Nephron progenitor cell (in vitro differentiated cells): Measurements from ENCODE around the gene NASP.
A peak's percentile ranks its signal among the peaks of the same experiment; 100 is the strongest.

Experiments used
- DNase-seq: peaks from one replicate; pipeline ENCODE4 v3.0.0; 2021
- H3K27ac Mint-ChIP-seq: 2 replicates; pipeline ENCODE4 v1.8.0; 2021; ENCODE audit warnings: mild to moderate bottlenecking, moderate library complexity, mixed read lengths
- H3K27me3 Mint-ChIP-seq: 2 replicates; pipeline ENCODE4 v1.8.0; 2021; ENCODE audit warnings: mild to moderate bottlenecking, low read depth, mixed read lengths; ENCODE audit not compliant: poor library complexity
- H3K36me3 Mint-ChIP-seq: 2 replicates; pipeline ENCODE4 v1.8.0; 2021; ENCODE audit warnings: low read depth, mixed read lengths
- H3K4me1 Mint-ChIP-seq: 2 replicates; pipeline ENCODE4 v1.8.0; 2021; ENCODE audit warnings: mixed read lengths
- H3K4me3 Mint-ChIP-seq: 2 replicates; pipeline ENCODE4 v1.8.0; 2021; ENCODE audit warnings: mild to moderate bottlenecking, moderate library complexity, mixed read lengths
- H3K9me3 Mint-ChIP-seq: 2 replicates; pipeline ENCODE4 v1.8.0; 2021; ENCODE audit warnings: mild to moderate bottlenecking, moderate library complexity, mixed read lengths
- CTCF ChIP-seq: fragments of 200-600 bp; sonication (generic); IDR thresholded peaks from 2 replicates; pipeline ENCODE4 v1.5.0; 2021; ENCODE audit warnings: antibody characterized with exemption

Gene NASP

GRCh38 chr1:45567911-45568310 is 15.9 kb upstream of the NASP start:
- H3K4me1 Mint-ChIP-seq: peaks cover 2% of the 10 kb centered on the region
- peaks cover 50% of the 10 kb centered on the region for H3K36me3 Mint-ChIP-seq
- TF ChIP-seq CTCF: no peak
- no peak overlapping the region for H3K4me3 Mint-ChIP-seq
- H3K9me3 Mint-ChIP-seq: no peaks in the 10 kb centered on the region
- DNase-seq: no peak
- H3K27ac Mint-ChIP-seq: peak overlapping the region; percentile 66
- H3K27me3 Mint-ChIP-seq: no peaks in the 10 kb centered on the region

GRCh38 chr1:45568421-45568820 is 15.4 kb upstream of the NASP start:
- H3K27me3 Mint-ChIP-seq: no peaks in the 10 kb centered on the region
- TF ChIP-seq CTCF: no peak
- H3K9me3 Mint-ChIP-seq: no peaks in the 10 kb centered on the region
- H3K27ac Mint-ChIP-seq: peak overlapping the region; percentile 66
- peaks cover 45% of the 10 kb centered on the region for H3K36me3 Mint-ChIP-seq
- peaks cover 7% of the 10 kb centered on the region for H3K4me1 Mint-ChIP-seq
- no peak for DNase-seq
- H3K4me3 Mint-ChIP-seq: no peak overlapping the region

- no peak for TF ChIP-seq CTCF
- Mint-ChIP-seq H3K4me1 (peaks cover 14% of the 10 kb centered on the region), H3K27ac (peak overlapping the region; percentile 62), H3K27me3 (no peaks in the 10 kb centered on the region), H3K9me3 (no peaks in the 10 kb centered on the region), H3K36me3 (peaks cover 34% of the 10 kb centered on the region), H3K4me3 (no peak overlapping the region)
- DNase-seq: no peak
Measured at GRCh38 chr1:45569571-45569961, 14.3 kb upstream of the NASP start.

- peaks cover 33% of the 10 kb centered on the region for H3K36me3 Mint-ChIP-seq
- H3K27me3 Mint-ChIP-seq: no peaks in the 10 kb centered on the region
- DNase-seq: peak; percentile 73
- H3K4me1 Mint-ChIP-seq: peaks cover 14% of the 10 kb centered on the region
- H3K4me3 Mint-ChIP-seq: no peak overlapping the region
- peak overlapping the region; percentile 62 for H3K27ac Mint-ChIP-seq
- peak; percentile 97 for TF ChIP-seq CTCF
- H3K9me3 Mint-ChIP-seq: no peaks in the 10 kb centered on the region
Measured at GRCh38 chr1:45569962-45570581, 13.8 kb upstream of the NASP start.

- Mint-ChIP-seq H3K27me3 (no peaks in the 10 kb centered on the region), H3K4me3 (no peak overlapping the region), H3K4me1 (peaks cover 14% of the 10 kb centered on the region), H3K36me3 (peaks cover 33% of the 10 kb centered on the region), H3K27ac (peak overlapping the region; percentile 89), H3K9me3 (no peaks in the 10 kb centered on the region)
- DNase-seq: no peak
- TF ChIP-seq CTCF: no peak
Measured at GRCh38 chr1:45570631-45571030, 13.2 kb upstream of the NASP start.

- Mint-ChIP-seq H3K27me3 (peaks cover 3% of the 10 kb centered on the region), H3K36me3 (peaks cover 12% of the 10 kb centered on the region), H3K4me3 (no peak overlapping the region), H3K4me1 (peaks cover 22% of the 10 kb centered on the region), H3K27ac (peak overlapping the region; percentile 50), H3K9me3 (peaks cover 4% of the 10 kb centered on the region)
- no peak for DNase-seq
- TF ChIP-seq CTCF: no peak
Measured at GRCh38 chr1:45573231-45573804, 10.5 kb upstream of the NASP start.
